DMS79 (cell line): ENCODE measurements around the gene TMCO6.
"Not testable (repeated sequence)": the region's sequence is repeated elsewhere in the genome, so short reads cannot be mapped to it uniquely, and the experiment has no call there.

Experiments used
- DNase-seq: peaks from one replicate; lab custom pipeline; 2025; lab: John Stamatoyannopoulos, UW

TMCO6 gene

DNA sequence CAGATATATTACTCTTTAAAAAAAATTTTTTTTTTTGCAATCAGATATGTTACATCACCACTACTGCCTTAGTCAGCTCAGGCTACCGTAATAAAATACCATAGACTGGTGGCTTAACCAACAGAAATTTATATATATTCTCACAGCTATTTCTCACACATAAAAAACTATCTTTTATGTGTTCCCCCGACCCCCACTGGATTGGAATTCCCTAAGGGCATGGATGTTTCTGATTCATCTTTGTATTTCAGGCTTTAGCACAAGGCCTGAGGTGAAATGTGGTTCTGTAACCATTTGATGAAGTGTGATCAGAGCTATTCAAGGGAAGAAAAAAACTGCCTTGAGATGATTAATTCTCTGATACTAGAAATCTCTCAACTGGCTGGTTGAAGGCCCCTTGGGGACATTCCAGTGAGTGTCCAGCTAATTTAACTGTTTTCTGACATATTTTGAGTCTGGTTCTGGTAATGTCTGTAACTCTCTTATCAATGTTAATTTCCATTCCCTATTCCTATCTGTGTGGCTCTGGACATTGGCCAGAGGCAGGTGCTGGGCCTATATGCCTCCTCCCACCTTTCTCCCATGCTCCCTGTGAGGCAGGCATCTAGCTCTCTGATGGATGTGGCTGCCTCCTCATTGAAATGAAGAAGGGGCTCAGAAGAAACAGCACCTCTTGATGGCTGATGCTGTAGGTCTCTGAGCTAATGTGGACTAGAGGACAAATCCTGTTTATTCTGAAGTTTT lies 8.8 kb upstream of the TMCO6 start:
- DNase-seq: no peak

- no peak for DNase-seq
These were observed 8.2 kb upstream of the TMCO6 start for GRCh38 chr5:140631036-140631417.

GRCh38 chr5:140631831-140632365 lies 7.4 kb upstream of the TMCO6 start:
- DNase-seq: peak; percentile 48

GRCh38 chr5:140632366-140633020 lies 6.8 kb upstream of the TMCO6 start:
- peak; percentile 23 for DNase-seq

DNA sequence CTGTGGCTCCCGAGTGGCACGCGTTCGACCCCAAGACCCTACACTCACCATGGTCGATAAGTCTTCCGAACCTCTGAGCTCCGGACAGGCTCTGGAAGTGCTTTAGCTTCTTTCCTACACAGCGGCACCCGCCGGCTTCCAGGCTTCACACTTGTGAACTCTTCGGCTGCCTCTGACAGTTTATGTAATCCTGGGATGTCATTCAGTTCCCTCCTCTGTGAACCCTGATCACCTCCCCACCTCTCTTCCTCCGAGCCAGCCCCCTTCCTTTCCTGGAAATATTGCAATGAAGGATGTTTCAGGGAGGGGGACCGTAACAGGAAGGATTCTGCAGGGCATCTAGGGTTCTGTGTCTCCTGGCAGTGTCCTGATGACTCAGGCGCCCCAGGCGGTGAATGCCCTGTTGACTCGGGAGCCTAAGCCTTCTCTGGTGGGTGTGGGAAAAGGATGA lies 6.2 kb upstream of the TMCO6 start, which contains the start of gene CD14:
Gene CD14, minus strand, starts transcription at position 155 of the 451 bp plus-strand sequence. Its CDS starts 104 bp downstream, at position 51.
- DNase-seq: peak; percentile 1

DNA sequence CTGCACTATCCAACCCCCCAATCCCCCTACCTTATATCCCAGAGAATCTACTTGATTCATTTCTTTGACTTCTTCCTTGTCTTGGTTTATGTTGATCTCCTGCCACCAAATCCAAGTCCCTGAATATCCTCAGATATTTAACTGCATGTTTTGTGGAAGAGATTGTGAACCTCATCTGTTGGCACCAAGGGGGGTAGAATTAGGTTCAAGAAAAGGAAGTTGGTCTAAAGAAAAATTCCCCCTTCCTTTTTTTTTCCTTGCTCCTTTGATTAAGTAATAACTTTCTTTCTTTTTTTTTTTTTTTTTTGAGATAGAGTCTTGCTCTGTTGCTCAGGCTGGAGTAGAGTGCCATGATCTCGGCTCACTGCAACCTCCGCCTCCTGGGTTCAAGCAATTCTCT lies 5.8 kb upstream of the TMCO6 start:
- DNase-seq: no peak

DNA sequence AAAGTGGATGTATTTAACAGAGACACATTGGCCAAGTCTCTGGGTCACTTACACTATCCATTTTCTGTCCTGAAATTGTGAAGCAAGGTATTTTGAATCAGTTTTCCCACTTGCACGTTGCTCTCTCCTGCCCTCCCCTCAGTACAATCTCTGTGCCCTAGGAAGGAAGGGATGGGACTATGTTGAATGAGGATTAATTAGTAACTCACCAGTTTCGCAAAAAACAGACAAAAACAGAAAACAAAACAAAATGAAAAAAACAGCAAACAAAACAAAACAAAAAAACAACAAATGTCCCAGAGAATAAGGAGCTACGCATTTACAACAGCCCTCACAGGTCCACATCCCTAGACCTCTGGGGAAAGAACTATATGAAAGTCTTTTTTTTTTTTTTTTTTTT lies 5.1 kb upstream of the TMCO6 start:
- no peak for DNase-seq

- DNase-seq: no peak
These were observed 3.7 kb upstream of the TMCO6 start for GRCh38 chr5:140635291-140636257.

DNA sequence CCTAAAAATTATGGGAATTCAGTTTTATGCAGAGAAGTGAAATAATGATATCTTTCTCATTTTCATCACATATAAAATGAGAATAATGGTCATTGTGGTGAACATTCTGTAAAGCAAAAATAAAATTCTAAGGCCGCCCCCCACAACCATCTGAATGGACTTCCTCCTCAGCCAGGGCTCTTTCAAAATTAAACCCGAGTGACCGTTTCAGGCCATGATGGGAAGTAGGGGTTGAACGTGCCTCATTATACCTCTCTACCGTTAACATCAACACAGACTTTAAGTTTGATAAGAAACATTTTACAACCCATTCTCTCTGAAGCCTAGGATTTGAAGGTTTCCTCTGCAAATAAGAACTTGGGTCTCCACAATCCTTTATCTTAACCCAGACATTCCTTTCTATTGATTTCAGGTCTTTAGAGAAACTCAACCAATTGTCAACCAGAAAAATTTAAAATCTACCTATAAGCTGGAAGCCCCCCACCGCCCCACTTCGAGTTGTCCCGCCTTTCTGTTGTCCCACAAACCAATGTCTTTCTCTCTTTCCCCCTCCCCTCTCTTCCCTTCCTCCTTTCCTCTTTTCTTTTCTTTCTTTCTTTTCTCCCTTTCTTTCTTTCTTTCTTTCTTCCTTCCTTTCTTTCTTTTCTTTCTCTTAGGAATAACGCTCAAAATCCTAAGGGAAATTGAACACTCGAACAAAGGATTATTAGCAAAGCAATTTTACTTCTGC lies 1.7 kb upstream of the TMCO6 start:
- no peak for DNase-seq

DNA sequence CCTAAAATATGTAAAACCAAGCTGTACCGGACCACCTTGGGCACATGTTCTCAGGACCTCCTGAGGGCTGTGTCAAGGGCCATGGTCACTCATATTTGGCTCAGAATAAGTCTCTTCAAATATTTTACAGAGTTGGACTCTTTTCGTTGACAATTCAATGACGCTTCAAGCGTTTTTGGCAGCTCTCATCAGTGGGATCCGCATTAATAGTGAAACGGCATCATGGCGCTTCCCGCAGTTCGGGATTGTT lies 428 bp upstream of the TMCO6 start:
- DNase-seq: not testable (repeated sequence)

GRCh38 chr5:140641716-140642115 lies 2.5 kb downstream of the TMCO6 start:
- DNase-seq: no peak

DNA sequence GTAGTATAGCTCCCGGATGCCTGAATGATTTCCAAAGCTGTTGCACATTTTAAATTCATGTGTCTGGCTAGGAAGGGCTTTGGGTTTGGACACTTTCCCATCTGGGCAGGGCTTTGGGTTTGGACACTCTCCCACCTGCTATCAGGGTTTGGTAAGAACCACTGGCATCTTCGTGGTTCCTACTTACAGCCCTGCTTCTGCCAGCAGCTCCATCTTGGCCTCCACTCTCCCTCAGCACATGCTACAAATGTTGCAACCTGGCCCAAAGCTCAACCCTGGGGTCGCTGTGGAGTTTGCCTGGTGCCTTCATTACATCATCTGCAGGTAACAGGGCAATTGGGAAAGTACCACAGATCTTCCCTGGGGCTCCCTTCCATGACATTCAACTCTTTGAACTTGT lies 3.5 kb downstream of the TMCO6 start:
- no peak for DNase-seq

DNA sequence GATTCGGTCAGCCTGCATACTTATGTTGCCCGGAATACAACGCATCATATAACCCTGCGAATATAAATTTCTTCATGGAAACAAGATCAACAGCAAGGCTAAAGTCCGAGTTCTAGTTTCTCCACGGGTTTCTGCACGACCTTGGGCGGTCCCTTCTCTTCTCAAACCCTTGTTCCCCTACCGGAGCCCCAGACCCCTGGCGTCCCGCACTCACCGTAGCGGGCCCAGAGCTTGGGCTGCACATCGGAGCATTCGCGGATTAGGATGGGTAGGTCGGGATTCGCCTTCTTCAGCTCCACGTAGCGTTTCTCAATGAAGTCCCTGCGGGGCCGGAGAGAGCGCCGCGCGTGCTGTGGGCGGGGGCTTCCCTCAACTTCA lies 7.8 kb downstream of the TMCO6 start:
- DNase-seq: no peak

DNA sequence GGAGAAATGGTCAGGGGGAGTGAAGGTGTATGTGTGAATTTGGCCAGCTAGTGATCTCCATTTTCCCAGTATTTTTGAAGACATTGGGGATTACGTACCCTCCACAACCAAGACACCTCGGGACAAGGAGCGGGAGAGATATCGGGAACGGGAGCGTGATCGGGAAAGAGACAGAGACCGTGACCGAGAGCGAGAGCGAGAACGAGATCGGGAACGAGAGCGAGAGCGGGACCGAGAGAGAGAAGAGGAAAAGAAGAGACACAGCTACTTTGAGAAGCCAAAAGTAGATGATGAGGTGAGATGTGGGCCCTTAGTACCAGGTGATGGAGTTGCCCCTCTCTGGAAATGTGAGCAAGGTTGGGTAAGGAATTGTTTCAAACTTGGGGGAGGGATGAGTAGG lies 19.6 kb downstream of the TMCO6 start:
- no peak for DNase-seq

DNA sequence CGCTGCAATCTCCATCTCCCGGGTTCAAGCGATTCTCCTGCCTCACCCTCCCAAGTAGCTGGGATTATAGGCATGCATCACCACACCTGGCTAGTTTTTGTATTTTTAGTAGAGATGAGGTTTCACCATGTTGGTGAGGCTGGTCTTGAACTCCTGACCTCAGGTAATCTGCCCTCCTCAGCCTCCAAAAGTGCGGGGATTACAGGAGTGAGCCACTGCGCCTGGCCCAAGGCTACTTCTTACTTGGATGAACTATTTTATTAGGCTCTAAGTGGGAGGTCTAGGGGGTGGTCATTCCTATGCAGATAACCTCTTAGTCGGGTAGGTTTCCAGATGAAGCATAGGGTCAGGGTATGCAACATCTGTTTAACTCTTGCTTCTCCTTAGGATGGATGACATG lies 21.1 kb downstream of the TMCO6 start:
- not testable (repeated sequence) for DNase-seq

DNA sequence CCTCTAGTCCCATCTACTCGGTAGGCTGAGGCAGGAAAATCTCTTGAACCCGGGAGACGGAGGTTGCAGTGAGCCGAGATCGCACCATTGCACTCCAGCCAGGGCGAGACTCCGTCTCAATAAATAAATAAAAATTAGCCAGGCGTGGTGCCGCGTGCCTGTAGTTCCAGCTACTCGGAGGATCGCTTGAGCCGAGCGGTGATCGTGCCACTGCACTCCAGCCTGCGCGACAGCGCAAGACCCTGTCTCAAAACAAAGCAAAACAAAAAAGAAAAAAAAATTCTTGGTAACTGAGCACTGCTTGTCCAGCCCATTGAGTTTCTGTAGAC lies 24.7 kb downstream of the TMCO6 start:
- DNase-seq: no peak

DNA sequence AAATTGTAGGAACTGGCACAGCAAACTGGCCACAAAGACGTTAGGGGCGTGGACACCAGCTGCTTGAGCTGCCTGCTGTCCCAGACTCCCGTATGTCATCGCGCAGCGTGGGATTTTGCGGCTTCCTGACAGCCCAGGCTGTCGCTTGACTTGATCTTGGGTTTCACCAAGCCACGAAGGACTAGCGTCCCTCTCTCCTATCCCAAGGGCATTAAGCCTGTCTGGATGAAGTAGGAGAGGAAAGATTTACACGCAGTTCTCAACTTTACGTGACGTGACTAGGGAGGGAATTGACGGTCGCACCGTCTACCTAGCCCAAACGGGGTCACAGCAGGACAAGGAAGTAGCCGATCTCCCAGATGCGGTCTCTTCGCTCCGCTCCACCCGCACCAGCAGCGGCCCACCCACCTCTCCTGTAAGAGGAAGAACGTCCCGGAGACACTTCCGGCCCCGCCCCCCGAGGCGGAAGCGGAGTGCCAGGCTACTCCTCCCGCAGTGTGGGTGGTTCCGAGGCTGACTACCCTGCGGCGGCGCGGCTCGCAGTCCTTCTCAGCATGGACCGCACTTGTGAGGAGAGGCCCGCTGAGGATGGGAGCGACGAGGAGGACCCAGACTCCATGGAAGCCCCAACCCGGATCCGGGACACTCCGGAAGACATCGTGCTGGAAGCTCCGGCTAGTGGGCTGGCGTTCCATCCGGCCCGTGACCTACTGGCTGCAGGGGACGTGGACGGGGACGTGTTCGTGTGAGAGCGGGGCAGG lies 25.3 kb downstream of the TMCO6 start, which contains the start of gene WDR55:
Gene WDR55, plus strand, starts transcription at position 546 of the 761 bp plus-strand sequence. Its CDS starts 9 bp downstream, at position 555.
- DNase-seq: peak; percentile 69

- DNase-seq: not testable (repeated sequence)
These were observed 31.8 kb downstream of the TMCO6 start for GRCh38 chr5:140671035-140671434.

GRCh38 chr5:140671472-140672125 lies 32.3 kb downstream of the TMCO6 start:
- DNase-seq: no peak

DNA sequence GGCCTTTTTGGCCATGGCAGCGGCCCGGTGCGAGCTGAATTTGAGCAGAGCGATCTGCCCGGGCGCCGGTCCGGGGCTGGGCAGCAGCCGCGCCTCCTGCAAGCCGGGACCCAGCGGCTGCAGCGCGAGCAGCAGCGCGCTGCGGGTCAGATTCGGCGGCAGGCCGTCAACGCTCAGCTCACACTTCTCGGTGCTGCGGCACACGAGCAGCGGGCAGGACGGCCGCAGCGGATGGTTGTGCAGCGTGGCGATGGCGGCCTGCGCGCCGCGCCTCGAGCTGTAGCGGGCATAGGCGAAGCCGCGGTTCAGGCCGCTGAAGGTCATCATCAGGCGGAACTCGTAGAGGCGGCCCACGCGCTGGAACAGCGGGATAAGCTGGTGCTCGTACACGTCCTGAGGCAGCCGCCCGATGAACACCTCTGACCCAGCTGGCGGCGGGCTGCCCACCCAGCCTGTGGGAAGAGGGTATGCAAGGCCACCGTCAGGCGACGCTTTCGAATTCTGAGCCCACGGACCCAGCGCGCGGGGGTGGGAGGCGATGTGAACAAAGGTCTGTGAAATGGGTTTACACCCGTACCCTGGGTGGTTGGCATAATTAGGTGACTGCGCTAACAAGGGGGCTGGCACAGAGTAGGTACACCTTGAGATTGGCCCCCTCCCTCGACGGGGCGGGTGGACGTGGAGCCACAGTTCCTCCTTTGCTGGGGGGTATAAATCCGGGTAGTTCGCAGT lies 33.4 kb downstream of the TMCO6 start:
- no peak for DNase-seq
